Glomerular visceral epithelial cell (primary cell): ENCODE results near the gene ZNF281.
"Not testable (repeated sequence)": the region's sequence is repeated elsewhere in the genome, so short reads cannot be mapped to it uniquely, and the experiment has no call there.

Experiments used
- DNase-seq: peaks from one replicate; pipeline ENCODE4 v3.0.0-alpha.2; 2016; ENCODE audit errors: extremely low spot score

ZNF281 gene

DNA sequence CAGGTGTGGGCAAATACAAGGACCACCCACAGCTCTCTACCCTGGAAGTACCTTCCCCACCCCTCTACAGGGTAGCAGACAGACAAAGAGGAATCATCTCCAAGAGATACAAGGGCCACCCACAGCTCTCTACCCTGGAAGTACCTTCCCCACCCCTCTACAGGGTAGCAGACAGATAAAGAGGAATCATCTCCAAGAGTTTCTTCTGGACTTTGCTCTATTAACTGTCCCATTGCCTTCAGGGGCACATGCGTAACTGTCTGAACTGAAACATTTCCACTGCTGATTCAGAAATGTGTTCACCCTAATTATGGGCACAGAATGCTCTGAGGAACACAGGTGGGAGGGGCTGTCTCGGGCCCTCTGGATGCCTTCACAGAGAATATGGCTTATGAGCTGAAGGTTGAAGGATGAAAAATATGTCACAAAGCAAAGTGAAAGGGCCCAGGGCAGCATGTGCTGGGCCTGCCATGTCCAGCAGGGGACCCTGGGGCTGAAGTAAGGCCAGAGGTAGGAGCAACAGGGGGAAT, 43.9 kb downstream of the ZNF281 start:
- no peak for DNase-seq

DNA sequence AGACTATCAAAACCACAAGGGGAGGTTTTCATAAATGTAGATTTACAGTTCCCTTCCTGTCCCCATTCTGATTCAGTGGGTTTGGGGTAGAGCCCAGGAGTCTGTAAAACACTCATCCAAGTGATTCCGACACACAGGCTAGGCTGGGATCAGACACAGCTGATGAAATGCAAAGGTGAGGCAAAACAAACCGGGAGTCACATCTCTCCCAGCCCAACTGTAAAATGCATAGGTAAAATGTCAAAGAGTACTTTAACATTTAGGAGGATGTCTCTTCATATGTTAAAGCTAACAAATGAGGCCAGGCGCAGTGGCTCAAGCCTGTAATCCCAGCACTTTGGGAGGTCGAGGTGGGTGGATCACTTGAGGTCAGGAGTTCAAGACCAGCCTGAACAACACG, 45.0 kb downstream of the ZNF281 start:
- no peak for DNase-seq

DNA sequence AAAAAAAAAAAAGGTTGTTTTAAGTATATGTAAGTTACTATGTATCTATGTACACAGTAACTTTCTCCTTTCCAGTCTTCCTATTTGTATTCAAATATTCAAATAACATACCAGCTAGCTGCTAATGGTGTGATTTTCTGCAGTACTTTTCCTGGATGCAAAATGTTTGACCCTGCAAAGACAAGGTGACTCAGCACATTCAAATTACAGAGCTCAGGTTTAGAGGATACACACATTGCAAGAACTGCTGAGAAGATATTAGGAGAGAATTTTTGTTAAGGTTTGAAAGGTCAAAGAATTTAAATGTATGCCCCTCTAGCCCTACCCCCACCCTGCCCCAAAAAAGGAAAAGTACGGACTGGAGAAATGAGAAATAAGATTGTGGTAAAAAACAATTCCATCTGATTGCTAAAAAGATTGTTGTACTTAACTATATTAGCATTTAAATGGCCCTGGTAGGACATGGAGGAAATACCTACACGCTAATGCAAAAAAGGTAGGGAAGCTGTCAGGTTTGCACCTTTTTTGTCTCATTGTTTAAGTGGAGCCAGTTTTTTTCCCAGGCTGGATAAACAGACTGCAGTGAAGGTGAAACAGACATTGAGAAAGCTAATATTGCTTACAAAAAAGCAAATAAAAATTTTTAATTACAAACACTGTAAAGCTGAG, 45.6 kb downstream of the ZNF281 start:
- DNase-seq: no peak

DNA sequence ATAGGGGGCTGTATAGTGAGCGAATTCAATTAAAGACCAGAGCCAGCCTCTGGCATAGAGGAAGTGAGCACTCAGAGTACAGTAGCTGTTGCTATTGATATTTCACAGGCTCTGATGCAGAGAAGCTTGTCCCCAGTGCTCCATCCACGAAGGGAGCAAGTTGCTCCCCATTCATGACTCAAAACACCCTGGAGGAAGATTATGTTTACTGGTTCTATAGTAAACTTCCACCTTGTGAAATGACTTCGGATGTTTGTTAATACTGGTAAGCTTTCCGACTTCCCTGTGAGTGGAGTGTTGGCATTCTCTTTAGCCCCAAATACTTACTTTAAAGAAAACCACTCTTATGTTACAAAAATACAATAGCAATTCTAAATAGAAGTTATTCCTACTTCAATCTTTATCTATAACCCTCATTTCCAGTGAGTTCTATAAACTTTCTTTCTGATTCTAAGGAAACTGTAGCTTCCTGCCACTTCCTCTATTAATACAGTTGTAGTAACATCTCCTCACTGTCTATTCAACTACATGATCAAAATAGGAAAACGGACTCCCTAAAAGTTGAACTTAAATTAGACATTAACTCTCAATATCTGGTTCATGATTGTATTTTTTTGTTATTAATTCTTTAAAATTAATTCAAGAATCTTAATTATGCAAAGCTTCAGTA, 46.4 kb downstream of the ZNF281 start:
- no peak for DNase-seq

DNA sequence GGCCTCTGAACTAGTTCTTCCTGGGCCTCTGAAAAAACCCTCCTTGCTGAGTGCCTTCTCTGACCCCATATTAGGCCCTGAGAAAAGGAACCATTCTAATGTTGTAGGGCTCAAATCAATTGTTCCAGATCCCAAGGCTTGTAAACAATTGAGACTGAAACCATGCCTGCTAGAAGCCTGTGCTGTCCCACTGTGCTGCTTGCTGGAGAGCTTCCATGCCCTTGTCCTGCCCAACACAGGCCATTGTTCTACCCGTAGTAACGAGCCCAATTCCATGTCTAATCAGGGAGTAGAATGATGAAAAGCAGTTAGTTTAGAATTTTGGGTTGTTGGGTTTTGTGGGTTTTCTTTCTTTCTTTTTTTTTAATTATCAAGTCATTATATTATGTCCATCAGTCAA, 47.4 kb downstream of the ZNF281 start:
- no peak for DNase-seq

DNA sequence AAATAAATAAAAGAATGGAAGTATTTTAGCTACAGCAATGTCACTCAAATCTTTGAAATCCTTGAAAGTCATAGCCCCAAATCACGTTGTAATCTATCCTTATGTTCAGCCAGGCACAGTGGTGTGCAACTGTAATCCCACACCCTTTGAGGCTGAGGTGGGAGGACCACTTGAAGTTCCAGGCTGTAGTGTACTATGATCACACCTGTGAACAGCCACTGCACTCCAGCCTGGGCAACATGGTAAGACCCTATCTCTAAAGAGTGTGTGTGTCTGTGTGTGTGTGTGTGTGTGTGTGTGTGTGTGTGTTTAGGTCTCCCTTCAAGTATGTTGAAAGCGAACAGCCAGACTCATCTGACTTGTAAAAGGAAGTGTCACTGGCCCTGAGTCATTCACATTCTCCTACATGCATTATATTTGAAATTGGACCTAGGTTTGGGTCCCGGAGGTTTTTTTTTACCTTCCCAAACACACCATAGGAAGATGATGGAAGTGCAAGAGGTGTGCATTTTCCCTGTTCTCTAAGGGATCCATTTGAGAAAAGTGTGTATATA, 50.1 kb downstream of the ZNF281 start:
- DNase-seq: no peak

DNA sequence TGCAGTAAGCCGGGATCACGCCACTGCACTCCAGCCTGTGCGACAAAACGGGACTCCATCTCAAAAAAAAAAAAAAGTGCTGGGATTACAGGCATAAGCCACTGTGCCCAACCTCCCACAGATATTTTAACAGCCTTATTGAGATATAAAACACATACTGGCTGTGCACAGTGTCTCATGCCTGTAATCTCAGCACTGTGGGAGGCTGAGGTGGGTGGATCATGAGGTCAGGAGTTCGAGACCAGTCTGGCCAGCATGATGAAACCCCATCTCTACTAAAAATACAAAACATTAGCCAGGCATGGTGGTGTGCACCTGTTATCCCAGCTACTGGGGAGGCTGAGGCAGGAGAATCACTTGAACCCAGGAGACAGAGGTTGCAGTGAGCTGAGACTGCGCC, 51.9 kb downstream of the ZNF281 start:
- DNase-seq: not testable (repeated sequence)

DNA sequence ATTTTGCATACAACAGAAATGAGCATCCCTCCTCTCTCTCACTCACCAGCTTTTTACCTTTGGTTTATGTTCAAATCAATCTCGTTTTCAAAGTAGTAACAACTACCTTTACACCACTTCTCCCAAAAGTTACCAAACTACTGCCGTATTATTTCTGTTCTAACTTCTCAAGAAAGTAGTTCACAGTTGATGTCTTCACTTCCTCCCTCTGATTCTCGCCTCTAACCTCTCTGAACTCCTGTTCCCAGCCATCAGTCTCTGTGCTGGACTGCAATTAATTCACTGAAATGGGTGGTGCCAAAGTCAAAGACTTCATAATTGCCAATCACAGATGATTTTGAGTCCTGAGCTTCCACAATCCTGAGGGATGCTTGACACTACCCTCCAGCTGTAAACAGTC, 54.0 kb downstream of the ZNF281 start:
- DNase-seq: no peak
